GDM1 (cell line): ENCODE measurements around the gene TMEM165.

ENCODE experiments used
- DNase-seq: peaks from one replicate; lab custom pipeline; 2025; lab: John Stamatoyannopoulos, UW

Gene TMEM165

DNA sequence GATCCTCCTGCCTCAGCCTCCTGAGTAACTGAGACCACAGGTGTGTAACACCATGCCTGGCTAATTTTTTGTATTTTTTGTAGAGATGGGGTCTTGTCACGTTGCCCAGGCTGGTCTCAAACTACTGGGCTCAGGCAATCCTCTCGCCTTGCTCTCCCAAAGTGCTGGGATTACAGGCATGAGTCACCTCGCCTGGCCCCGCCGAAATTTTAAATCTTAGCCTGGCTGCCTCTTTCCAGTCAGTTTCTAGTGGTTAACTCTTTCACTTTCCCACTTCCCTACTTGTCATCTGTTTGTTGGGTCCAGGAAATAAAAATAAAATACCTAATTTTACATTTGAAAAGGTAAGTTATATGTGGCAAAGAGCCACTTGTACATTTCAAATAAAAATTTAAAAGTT lies 62.4 kb downstream of the TMEM165 start:
- no peak for DNase-seq

GRCh38 chr4:55458611-55459010 lies 62.9 kb downstream of the TMEM165 start:
- no peak for DNase-seq

DNA sequence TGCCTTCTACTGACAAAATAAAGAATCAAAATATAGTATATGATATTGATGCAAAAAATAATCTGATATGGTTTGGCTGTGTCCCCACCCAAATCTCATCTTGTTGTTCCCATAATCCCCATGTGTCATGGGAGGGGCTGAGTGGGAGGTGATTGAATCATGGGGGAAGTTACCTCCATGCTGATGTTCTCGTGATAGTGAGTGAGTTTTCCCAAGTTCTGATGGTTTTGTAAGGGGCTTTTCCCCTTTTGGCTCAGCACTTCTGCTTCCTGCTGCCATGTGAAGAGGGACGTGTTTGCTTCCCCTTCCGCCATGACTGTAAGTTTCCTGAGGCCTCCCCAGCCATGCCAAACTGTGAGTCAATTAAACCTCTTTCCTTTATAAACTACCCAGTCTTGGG lies 70.2 kb downstream of the TMEM165 start:
- DNase-seq = no peak

- DNase-seq = no peak
These were observed 73.0 kb downstream of the TMEM165 start for GRCh38 chr4:55468724-55469123.

DNA sequence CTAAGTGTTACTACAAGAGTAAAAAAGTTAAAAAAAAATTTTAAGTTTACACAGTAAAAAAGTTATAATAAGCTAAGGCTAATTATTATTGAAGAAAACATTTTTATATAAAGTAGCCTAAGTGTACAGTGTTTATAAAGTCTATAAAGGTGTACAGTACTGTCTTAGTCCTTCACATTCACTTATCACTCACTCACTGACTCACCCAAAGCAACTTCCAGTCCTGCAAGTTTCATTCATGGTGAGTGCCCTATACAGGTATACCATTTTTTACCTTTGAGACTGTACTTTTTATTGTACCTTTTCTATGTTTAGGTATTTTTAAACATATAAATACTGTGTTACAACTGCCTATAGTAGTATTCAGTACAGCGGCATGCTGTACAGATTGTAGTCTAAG lies 74.2 kb downstream of the TMEM165 start:
- DNase-seq = no peak
